Measurements from ENCODE around the gene OS9. TPM values are rescaled to one million over a fixed set of nuclear protein-coding genes. Genes with fewer than 3 reads are reported as not detected.
A peak's percentile ranks its signal among the peaks of the same experiment; 100 is the strongest.

OS9 gene
- total RNA-seq, 1 experiment from 2014 or later = 298 TPM

- peak; percentile 99 for DNase-seq (ENCODE audit: low read depth)
Observed at GRCh38 chr12:57751788-57752667, 58.1 kb downstream of the OS9 start, which contains the start of gene CDK4. CDK4 (minus strand) TSS chr12:57752310; CDS start chr12:57751717, 593 bp downstream.

GRCh38 chr12:57752668-57753000, 58.7 kb downstream of the OS9 start:
- DNase-seq (ENCODE audit: low read depth) = no peak

- DNase-seq (ENCODE audit: low read depth) = no peak
Observed at GRCh38 chr12:57753756-57754337, 59.9 kb downstream of the OS9 start.

- DNase-seq (ENCODE audit: low read depth) = peak; percentile 56
Observed at GRCh38 chr12:57754411-57755193, 60.7 kb downstream of the OS9 start, which contains the start of gene MARCHF9. MARCHF9 (plus strand) TSS chr12:57755103; CDS start chr12:57755529, 426 bp downstream.

GRCh38 chr12:57755194-57755453, 61.2 kb downstream of the OS9 start:
- no peak for DNase-seq (ENCODE audit: low read depth)

GRCh38 chr12:57755454-57756372, 61.8 kb downstream of the OS9 start:
- no peak for DNase-seq (ENCODE audit: low read depth)

GRCh38 chr12:57756406-57757341, 62.7 kb downstream of the OS9 start:
- DNase-seq (ENCODE audit: low read depth) = no peak

GRCh38 chr12:57757771-57758170, 63.8 kb downstream of the OS9 start:
- no peak for DNase-seq (ENCODE audit: low read depth)

GRCh38 chr12:57758552-57759359, 64.8 kb downstream of the OS9 start:
- no peak for DNase-seq (ENCODE audit: low read depth)

GRCh38 chr12:57759360-57759980, 65.5 kb downstream of the OS9 start:
- DNase-seq (ENCODE audit: low read depth) = peak; percentile 48

- DNase-seq (ENCODE audit: low read depth) = no peak
Observed at GRCh38 chr12:57760347-57760982, 66.5 kb downstream of the OS9 start.

GRCh38 chr12:57761391-57761998, 67.6 kb downstream of the OS9 start:
- no peak for DNase-seq (ENCODE audit: low read depth)

GRCh38 chr12:57762463-57762862, 68.5 kb downstream of the OS9 start:
- DNase-seq (ENCODE audit: low read depth) = no peak

GRCh38 chr12:57763881-57764661, 70.1 kb downstream of the OS9 start:
- no peak for DNase-seq (ENCODE audit: low read depth)

- no peak for DNase-seq (ENCODE audit: low read depth)
Observed at GRCh38 chr12:57764662-57765002, 70.7 kb downstream of the OS9 start.

- peak; percentile 67 for DNase-seq (ENCODE audit: low read depth)
Observed at GRCh38 chr12:57765003-57765697, 71.2 kb downstream of the OS9 start.

Data from M059J (cell line).